Forelimb muscle (tissue), 1 donor: ENCODE measurements around the gene MED22. TPM values are rescaled to one million over a fixed set of nuclear protein-coding genes. Genes with fewer than 3 reads are reported as not detected.

Experiments
- DNase-seq: peaks from one replicate; pipeline ENCODE4 v3.0.0-alpha.2; 2013; ENCODE audit warnings: low read depth
- polyA plus RNA-seq: library from polyadenylated mRNA; unstranded; fragments of 120-200 nt; gene quantifications from one replicate; pipeline ENCODE4 v1.2.1, GENCODE V29; 2013; ENCODE audit not compliant: insufficient read length

Gene MED22
- polyA plus RNA-seq, 1 donor = 23.0 TPM

GRCh38 chr9:133355881-133356357, 8.0 kb upstream of the MED22 start:
- no peak for DNase-seq

- DNase-seq = no peak
These were observed 6.8 kb upstream of the MED22 start for GRCh38 chr9:133354766-133355165.

GRCh38 chr9:133353548-133353947, 5.6 kb upstream of the MED22 start:
- DNase-seq = no peak

- no peak for DNase-seq
These were observed 4.9 kb upstream of the MED22 start for GRCh38 chr9:133352635-133353340.

- no peak for DNase-seq
These were observed 4.1 kb upstream of the MED22 start for GRCh38 chr9:133351908-133352634.

GRCh38 chr9:133351526-133351907, 3.6 kb upstream of the MED22 start:
- no peak for DNase-seq

GRCh38 chr9:133349965-133350616, 2.2 kb upstream of the MED22 start:
- no peak for DNase-seq

- DNase-seq = no peak
These were observed 1.0 kb upstream of the MED22 start for GRCh38 chr9:133348718-133349573.

- no peak for DNase-seq
These were observed 381 bp downstream of the MED22 start for GRCh38 chr9:133347515-133347984.

- no peak for DNase-seq
These were observed 1.7 kb downstream of the MED22 start for GRCh38 chr9:133346021-133346785.

- DNase-seq = no peak
These were observed 2.3 kb downstream of the MED22 start for GRCh38 chr9:133345596-133345995.

- no peak for DNase-seq
These were observed 3.0 kb downstream of the MED22 start for GRCh38 chr9:133344979-133345378.

GRCh38 chr9:133344071-133344470, 3.9 kb downstream of the MED22 start:
- no peak for DNase-seq

GRCh38 chr9:133342570-133342969, 5.4 kb downstream of the MED22 start:
- no peak for DNase-seq

- no peak for DNase-seq
These were observed 5.9 kb downstream of the MED22 start for GRCh38 chr9:133342069-133342406.

GRCh38 chr9:133341369-133342068, 6.4 kb downstream of the MED22 start:
- DNase-seq = no peak

GRCh38 chr9:133340916-133341315, 7.0 kb downstream of the MED22 start:
- no peak for DNase-seq

GRCh38 chr9:133340256-133340655, 7.7 kb downstream of the MED22 start:
- DNase-seq = no peak

GRCh38 chr9:133339641-133340040, 8.3 kb downstream of the MED22 start:
- DNase-seq = no peak
